ENCODE measurements around the gene ADIG. TPM values are rescaled to one million over a fixed set of nuclear protein-coding genes. Genes with fewer than 3 reads are reported as not detected.

The ADIG gene
- total RNA-seq, result not detected in 2 replicates

DNA sequence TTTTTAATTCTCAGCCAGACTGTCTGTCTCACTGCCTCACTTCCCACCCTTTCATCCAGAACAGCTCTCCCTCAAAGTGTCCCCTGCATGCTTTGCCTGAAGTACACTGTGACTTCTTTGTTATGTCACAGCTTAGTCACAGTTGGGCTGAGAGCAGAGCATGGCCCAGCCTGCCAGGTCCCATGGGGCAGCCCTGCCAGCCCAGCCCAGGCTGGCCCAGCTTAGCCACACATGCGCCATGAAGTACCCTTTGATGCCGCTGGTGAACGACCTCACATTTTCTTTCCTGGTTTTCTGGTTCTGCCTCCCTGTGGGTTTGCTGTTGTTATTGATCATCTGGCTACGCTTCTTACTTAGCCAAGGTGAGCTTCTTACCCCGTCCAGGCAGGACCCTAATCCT lies at the start of gene ADIG:
ADIG (plus strand) TSS at position 185 of the 400 bp plus-strand sequence; CDS start at position 239, 54 bp downstream.
- no peak within 1 kb of the TSS for H3K4me3 Mint-ChIP-seq
- intact Hi-C loops (cut with micrococcal nuclease), result no loop called here
- peaks cover 2% of the 10 kb centered on the region for H3K27me3 Mint-ChIP-seq

DNA sequence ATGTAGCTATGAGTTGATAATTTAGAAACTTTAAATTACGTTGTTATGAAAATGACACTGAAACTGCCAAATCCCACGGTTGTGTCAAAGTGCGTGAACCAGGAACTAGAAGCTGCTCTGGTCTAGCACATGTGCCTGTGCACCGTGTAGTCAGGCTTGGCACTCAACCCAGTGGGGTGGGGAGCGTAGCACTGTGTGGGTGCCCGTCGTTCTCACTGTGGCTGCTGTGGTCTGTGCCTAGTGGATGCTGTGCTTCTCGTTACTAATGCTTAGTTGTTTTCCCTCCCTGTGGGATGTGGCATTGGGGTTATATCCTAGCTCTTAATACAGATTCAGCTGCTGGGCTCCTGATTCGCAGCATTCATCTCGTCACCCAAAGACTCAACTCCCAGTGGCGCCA lies 46.2 kb upstream of the ADIG start:
- H3K27ac Mint-ChIP-seq, result no peak overlapping the region
- peak; percentile 47 for DNase-seq
- peaks cover 58% of the 10 kb centered on the region for H3K36me3 Mint-ChIP-seq (ENCODE audit: low read depth)
- H3K4me3 Mint-ChIP-seq, result no peak overlapping the region
- intact Hi-C loops (cut with micrococcal nuclease), result no loop called here
- H3K4me1 Mint-ChIP-seq, result peaks cover 13% of the 10 kb centered on the region
- H3K27me3 Mint-ChIP-seq, result no peaks in the 10 kb centered on the region
- H3K9me3 Mint-ChIP-seq, result peaks cover 5% of the 10 kb centered on the region

More for the DNA sequence above, at the start of gene ADIG:
- H3K36me3 Mint-ChIP-seq (ENCODE audit: low read depth), result peaks cover 8% of the 10 kb centered on the region
- H3K4me1 Mint-ChIP-seq, result no peaks in the 10 kb centered on the region
- H3K27ac Mint-ChIP-seq, result no peak within 1 kb of the TSS
- H3K9me3 Mint-ChIP-seq, result no peaks in the 10 kb centered on the region
- no peak for DNase-seq

DNA sequence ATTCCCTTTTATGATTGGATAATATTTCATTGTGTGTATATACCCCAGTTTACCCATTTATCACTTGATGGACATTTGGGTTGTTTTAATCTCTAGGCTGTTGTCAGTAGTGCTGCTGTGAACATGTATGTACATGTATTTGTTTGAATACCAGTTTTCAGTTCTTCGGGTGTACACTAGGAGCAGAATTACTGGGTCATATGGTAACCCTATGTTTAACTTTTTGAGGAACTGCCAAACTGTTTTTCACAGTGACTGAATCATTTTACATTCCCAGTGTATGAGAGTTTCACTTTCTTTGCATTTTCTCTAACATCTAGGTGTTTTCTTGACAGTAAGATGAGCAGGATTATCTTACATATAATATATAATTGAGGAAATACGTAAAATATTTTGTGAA lies 44.7 kb upstream of the ADIG start:
- no peak overlapping the region for H3K4me3 Mint-ChIP-seq
- peaks cover 66% of the 10 kb centered on the region for H3K36me3 Mint-ChIP-seq (ENCODE audit: low read depth)
- intact Hi-C loops (cut with micrococcal nuclease), result no loop called here
- no peaks in the 10 kb centered on the region for H3K27me3 Mint-ChIP-seq
- peaks cover 13% of the 10 kb centered on the region for H3K4me1 Mint-ChIP-seq
- peaks cover 5% of the 10 kb centered on the region for H3K9me3 Mint-ChIP-seq
- no peak for DNase-seq
- H3K27ac Mint-ChIP-seq, result no peak overlapping the region

DNA sequence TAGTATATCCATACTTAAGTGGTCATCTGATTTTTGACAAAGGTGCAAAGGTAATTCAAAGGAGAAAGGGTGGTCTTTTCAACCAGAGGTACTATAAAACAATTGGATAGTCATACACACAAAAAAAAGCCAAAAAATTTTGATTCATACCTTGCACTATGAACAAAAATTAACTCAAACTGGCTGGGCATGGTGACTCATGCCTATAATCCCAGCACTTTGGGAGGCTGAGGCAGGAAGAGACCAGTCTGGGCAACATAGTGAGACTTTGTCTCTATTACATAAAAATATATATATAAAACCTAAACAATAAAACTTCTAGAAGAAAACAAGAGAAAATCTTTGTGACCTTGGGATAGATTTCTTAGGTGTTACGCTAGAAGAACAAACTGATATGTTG lies 43.8 kb upstream of the ADIG start:
- H3K4me1 Mint-ChIP-seq, result peaks cover 13% of the 10 kb centered on the region
- no peak overlapping the region for H3K27ac Mint-ChIP-seq
- H3K27me3 Mint-ChIP-seq, result no peaks in the 10 kb centered on the region
- no peak overlapping the region for H3K4me3 Mint-ChIP-seq
- peaks cover 5% of the 10 kb centered on the region for H3K9me3 Mint-ChIP-seq
- intact Hi-C loops (cut with micrococcal nuclease), result no loop called here
- H3K36me3 Mint-ChIP-seq (ENCODE audit: low read depth), result peaks cover 70% of the 10 kb centered on the region
- DNase-seq, result peak; percentile 14

DNA sequence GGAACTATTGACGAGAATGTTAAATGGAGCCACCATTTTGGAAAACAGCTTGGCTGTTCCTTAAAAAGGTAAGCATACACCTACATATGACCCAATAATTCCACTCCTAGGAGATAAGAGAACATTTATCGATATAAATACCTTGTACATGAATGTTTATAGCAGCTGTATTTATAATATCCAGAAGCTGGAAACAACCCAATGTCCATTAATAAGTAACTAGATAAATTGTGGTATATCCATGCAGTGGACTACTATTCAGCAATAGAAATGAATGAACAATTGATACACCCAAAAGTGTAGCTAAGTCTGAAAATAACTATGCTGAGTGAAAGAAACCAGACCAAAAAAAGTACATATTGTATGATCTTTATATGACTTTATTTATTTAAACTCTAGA lies 42.2 kb upstream of the ADIG start:
- DNase-seq, result no peak
- peaks cover 5% of the 10 kb centered on the region for H3K9me3 Mint-ChIP-seq
- intact Hi-C loops (cut with micrococcal nuclease), result no loop called here
- no peaks in the 10 kb centered on the region for H3K27me3 Mint-ChIP-seq
- no peak overlapping the region for H3K27ac Mint-ChIP-seq
- peaks cover 13% of the 10 kb centered on the region for H3K4me1 Mint-ChIP-seq
- no peak overlapping the region for H3K4me3 Mint-ChIP-seq
- peaks cover 69% of the 10 kb centered on the region for H3K36me3 Mint-ChIP-seq (ENCODE audit: low read depth)

- intact Hi-C loops (cut with micrococcal nuclease), result no loop called here
- Mint-ChIP-seq H3K4me3 (no peak overlapping the region), H3K9me3 (no peaks in the 10 kb centered on the region), H3K27ac (no peak overlapping the region), H3K36me3 (ENCODE audit: low read depth) (peaks cover 60% of the 10 kb centered on the region), H3K27me3 (no peaks in the 10 kb centered on the region), H3K4me1 (peaks cover 2% of the 10 kb centered on the region)
- DNase-seq, result no peak
Observed at GRCh38 chr20:38543014-38543906, 37.7 kb upstream of the ADIG start.

- no peaks in the 10 kb centered on the region for H3K9me3 Mint-ChIP-seq
- peaks cover 2% of the 10 kb centered on the region for H3K4me1 Mint-ChIP-seq
- no peak overlapping the region for H3K27ac Mint-ChIP-seq
- H3K36me3 Mint-ChIP-seq (ENCODE audit: low read depth), result peaks cover 57% of the 10 kb centered on the region
- no peak for DNase-seq
- no peak overlapping the region for H3K4me3 Mint-ChIP-seq
- no peaks in the 10 kb centered on the region for H3K27me3 Mint-ChIP-seq
- intact Hi-C loops (cut with micrococcal nuclease), result no loop called here
Observed at GRCh38 chr20:38545771-38546170, 35.2 kb upstream of the ADIG start.

- intact Hi-C loops (cut with micrococcal nuclease), result no loop called here
- no peak for DNase-seq
- Mint-ChIP-seq H3K36me3 (ENCODE audit: low read depth) (peaks cover 44% of the 10 kb centered on the region), H3K4me1 (peaks cover 2% of the 10 kb centered on the region), H3K27me3 (no peaks in the 10 kb centered on the region), H3K9me3 (no peaks in the 10 kb centered on the region), H3K27ac (no peak overlapping the region), H3K4me3 (no peak overlapping the region)
Observed at GRCh38 chr20:38547288-38548085, 33.5 kb upstream of the ADIG start.

- no peak for DNase-seq
- Mint-ChIP-seq H3K27ac (no peak overlapping the region), H3K27me3 (no peaks in the 10 kb centered on the region), H3K9me3 (no peaks in the 10 kb centered on the region), H3K4me3 (no peak overlapping the region), H3K4me1 (peaks cover 2% of the 10 kb centered on the region), H3K36me3 (ENCODE audit: low read depth) (peaks cover 38% of the 10 kb centered on the region)
- intact Hi-C loops (cut with micrococcal nuclease), result no loop called here
Observed at GRCh38 chr20:38548356-38549083, 32.5 kb upstream of the ADIG start.

DNA sequence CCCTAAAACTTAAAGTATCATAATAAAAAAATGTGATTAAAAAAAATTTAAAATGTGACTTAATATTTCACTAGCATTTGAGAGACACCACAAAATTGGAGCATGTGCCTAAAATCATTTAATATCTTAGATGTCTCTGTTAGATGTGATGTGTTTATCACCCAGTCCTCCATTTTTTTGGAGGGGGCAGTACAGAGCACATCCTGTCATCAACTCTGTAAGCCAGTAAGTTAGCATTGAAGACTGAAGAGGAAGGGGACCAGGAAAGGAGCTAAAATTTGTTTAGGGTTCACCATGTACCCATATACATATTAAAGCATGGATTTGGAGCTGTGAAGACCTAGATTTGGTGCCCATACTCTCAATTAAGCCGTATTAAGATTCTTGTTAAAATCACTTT lies 30.7 kb upstream of the ADIG start:
- no peaks in the 10 kb centered on the region for H3K9me3 Mint-ChIP-seq
- no peaks in the 10 kb centered on the region for H3K27me3 Mint-ChIP-seq
- H3K4me3 Mint-ChIP-seq, result no peak overlapping the region
- peaks cover 2% of the 10 kb centered on the region for H3K4me1 Mint-ChIP-seq
- intact Hi-C loops (cut with micrococcal nuclease), result no loop called here
- DNase-seq, result no peak
- no peak overlapping the region for H3K27ac Mint-ChIP-seq
- H3K36me3 Mint-ChIP-seq (ENCODE audit: low read depth), result peaks cover 38% of the 10 kb centered on the region

GRCh38 chr20:38551056-38551626 lies 29.9 kb upstream of the ADIG start:
- H3K4me3 Mint-ChIP-seq, result no peak overlapping the region
- H3K9me3 Mint-ChIP-seq, result no peaks in the 10 kb centered on the region
- peaks cover 32% of the 10 kb centered on the region for H3K36me3 Mint-ChIP-seq (ENCODE audit: low read depth)
- intact Hi-C loops (cut with micrococcal nuclease), result no loop called here
- H3K4me1 Mint-ChIP-seq, result peaks cover 2% of the 10 kb centered on the region
- DNase-seq, result no peak
- H3K27me3 Mint-ChIP-seq, result no peaks in the 10 kb centered on the region
- H3K27ac Mint-ChIP-seq, result no peak overlapping the region

DNA sequence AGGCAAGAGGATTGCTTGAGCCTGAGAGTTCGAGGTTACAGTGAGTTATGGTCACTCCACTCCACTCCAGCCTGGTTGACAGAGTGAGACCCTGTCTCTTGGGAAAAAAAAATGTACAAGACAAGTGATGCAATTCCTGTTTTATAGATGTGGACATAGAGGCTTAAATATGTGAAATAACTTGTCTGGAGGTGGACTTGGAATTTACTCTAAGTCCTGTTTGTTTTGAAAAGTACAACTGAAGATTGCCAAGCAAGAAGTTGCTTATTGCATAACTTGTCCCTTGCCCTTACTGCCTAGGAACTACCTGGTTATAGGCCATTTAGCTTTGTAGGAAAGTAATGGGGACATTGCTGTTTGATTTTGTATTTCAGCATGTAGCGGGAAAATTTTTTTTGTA lies 26.0 kb upstream of the ADIG start:
- DNase-seq, result no peak
- Mint-ChIP-seq H3K4me3 (no peak overlapping the region), H3K36me3 (ENCODE audit: low read depth) (peaks cover 36% of the 10 kb centered on the region), H3K27me3 (no peaks in the 10 kb centered on the region), H3K4me1 (peaks cover 2% of the 10 kb centered on the region), H3K9me3 (no peaks in the 10 kb centered on the region), H3K27ac (no peak overlapping the region)
- intact Hi-C loops (cut with micrococcal nuclease), result no loop called here

DNA sequence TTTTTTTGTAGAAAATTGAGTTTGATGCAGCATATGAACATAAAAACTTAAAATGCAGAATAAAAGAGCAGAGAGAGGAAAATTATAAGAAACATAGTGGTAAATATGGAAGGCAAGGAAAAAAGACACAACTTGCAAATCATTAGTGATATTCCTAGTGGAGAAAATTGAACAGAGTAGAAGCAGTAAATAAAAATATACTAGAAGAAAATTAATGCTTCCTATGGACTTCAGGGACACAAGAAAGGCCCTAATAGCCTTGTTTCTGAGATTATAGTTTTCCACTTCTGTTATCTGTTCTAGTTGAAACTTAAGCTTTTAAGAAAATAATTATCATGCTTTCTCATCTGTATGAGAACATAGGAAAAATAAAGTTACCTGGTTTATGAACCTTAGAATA lies 25.6 kb upstream of the ADIG start:
- intact Hi-C loops (cut with micrococcal nuclease), result no loop called here
- H3K4me3 Mint-ChIP-seq, result no peak overlapping the region
- H3K27ac Mint-ChIP-seq, result no peak overlapping the region
- H3K27me3 Mint-ChIP-seq, result no peaks in the 10 kb centered on the region
- peaks cover 2% of the 10 kb centered on the region for H3K4me1 Mint-ChIP-seq
- H3K36me3 Mint-ChIP-seq (ENCODE audit: low read depth), result peaks cover 36% of the 10 kb centered on the region
- no peaks in the 10 kb centered on the region for H3K9me3 Mint-ChIP-seq
- no peak for DNase-seq

Data from activated CD4-positive, alpha-beta T cell treated with anti-CD3 and anti-CD28 coated beads, Interleukin-2, amount 10 ng/mL, durations not matched to agents 24 days and 14 days (primary cell).